Esophagus muscularis mucosa (tissue), 4 donors: ENCODE results near the gene PNPLA3. TPM values are rescaled to one million over a fixed set of nuclear protein-coding genes. Genes with fewer than 3 reads are reported as not detected.

Experiments used
- DNase-seq: peaks from one replicate; pipeline ENCODE4 v3.0.0-alpha.2; 2017; ENCODE audit errors: extremely low spot score
- H3K27ac ChIP-seq, 4 donors: fragments of 200-600 bp; sonication (generic); replicated peaks in 1 of 4; 1 replicate in 3 of 4; 2 replicates in 1 of 4; pipeline ENCODE4 v1.5.1; 2016 to 2019; ENCODE audit warnings: mild to moderate bottlenecking in 1 of 4
- H3K27me3 ChIP-seq, 4 donors: fragments of 200-600 bp; sonication (generic); one replicate each; pipeline versions ENCODE4 v1.5.1 to v1.6.0; 2016 to 2019
- H3K36me3 ChIP-seq, 4 donors: fragments of 200-600 bp; sonication (generic); one replicate each; pipeline ENCODE4 v1.5.1; 2016 to 2019
- H3K4me1 ChIP-seq, 4 donors: fragments of 200-600 bp; sonication (generic); one replicate each; pipeline ENCODE4 v1.5.1; 2016 to 2019
- H3K4me3 ChIP-seq, 4 donors: fragments of 200-600 bp; sonication (generic); 1 replicate in 2 of 4; 2 replicates in 2 of 4; pipeline ENCODE4 v1.5.1; 2016 to 2019; ENCODE audit warnings: mild to moderate bottlenecking in 4 of 4, moderate library complexity in 1 of 4
- H3K9me3 ChIP-seq, 4 donors: fragments of 200-600 bp; sonication (generic); 1 replicate in 3 of 4; 2 replicates in 1 of 4; pipeline ENCODE4 v1.5.1; 2016 to 2019
- EP300 ChIP-seq: sonication (generic); formaldehyde crosslinking; IDR thresholded peaks from one replicate; pipeline ENCODE4 v1.6.1; 2017; ENCODE audit warnings: antibody characterized with exemption
- POLR2A ChIP-seq: fragments of 450-650 bp; IDR thresholded peaks from one replicate; pipeline ENCODE4 v1.6.1; 2017; ENCODE audit warnings: antibody characterized with exemption, moderate library complexity, mild to moderate bottlenecking, low read depth
- POLR2AphosphoS5 ChIP-seq, 2 donors: sonication (generic); formaldehyde crosslinking; IDR thresholded peaks; one replicate each; pipeline ENCODE4 v1.6.1; 2017; ENCODE audit warnings: antibody characterized with exemption in 2 of 2
- WGBS: methylation state at CpG from one replicate; pipeline ENCODE4 v1.1.5; 2018; 5-methylcytosine and 5-hydroxymethylcytosine counted together
- intact Hi-C: fragments of 100-400 bp; cut with DNase I; formaldehyde crosslinking; loops from one replicate; pipeline ENCODE4 v1.15.1; 2023
- total RNA-seq, 4 donors: library from RNA; depleted of rRNA; stranded (reverse); fragments of >200 nt; gene quantifications; one replicate each; pipeline versions ENCODE4 v1.1.0 to v1.2.1, GENCODE V29; 2016
- TF ChIP-seq, protein P1 (sequence below), 3 experiments: fragments of 200-600 bp in 2 of 3; fragments of 450-650 bp in 1 of 3; sonication (generic) in 2 of 3; IDR thresholded peaks; one replicate each; pipeline ENCODE4 v1.5.1; 2017 to 2019; ENCODE audit warnings: antibody characterized with exemption in 3 of 3, mild to moderate bottlenecking in 2 of 3, moderate library complexity in 1 of 3

Gene PNPLA3
- total RNA-seq, 4 donors from 2014 or later, result 0.39 TPM; not detected in 3

DNA sequence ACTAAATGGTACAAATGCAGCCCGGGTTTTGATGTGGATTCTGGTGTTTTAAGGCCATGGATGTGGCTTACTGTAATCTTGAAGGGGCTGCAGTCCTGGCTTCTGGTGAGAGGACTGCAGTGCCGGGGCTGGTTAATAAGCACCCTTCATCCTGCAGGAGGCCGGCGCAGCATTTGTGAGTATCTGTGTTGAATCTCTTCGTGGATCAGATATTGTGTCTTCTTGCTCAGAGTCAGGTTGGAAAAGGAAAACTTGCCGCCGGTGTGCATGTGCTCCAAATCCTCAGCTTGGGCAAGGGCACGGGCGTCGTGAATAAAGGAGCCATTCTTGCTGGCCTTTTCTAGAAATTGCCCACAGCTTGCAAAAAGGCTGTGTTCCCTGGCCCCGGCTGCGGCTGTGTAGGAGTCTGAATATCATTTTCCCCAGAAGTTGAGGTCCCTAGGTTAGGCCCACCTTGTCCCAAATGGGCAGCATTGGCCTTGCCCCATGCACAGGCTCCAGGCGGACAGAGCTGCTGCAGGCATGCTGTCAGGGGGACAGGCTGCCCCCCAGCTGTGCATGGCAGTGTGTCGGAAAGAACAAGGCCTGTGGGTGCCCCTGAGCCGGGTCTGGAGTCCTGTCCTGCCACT, 71.6 kb downstream of the PNPLA3 start:
- no peaks in the 10 kb centered on the region for H3K27me3 ChIP-seq
- DNase-seq, result no peak
- peaks cover 54 to 87% (median 71%) of the 10 kb centered on the region in 4 donors for H3K36me3 ChIP-seq
- TF ChIP-seq, protein P1, sequence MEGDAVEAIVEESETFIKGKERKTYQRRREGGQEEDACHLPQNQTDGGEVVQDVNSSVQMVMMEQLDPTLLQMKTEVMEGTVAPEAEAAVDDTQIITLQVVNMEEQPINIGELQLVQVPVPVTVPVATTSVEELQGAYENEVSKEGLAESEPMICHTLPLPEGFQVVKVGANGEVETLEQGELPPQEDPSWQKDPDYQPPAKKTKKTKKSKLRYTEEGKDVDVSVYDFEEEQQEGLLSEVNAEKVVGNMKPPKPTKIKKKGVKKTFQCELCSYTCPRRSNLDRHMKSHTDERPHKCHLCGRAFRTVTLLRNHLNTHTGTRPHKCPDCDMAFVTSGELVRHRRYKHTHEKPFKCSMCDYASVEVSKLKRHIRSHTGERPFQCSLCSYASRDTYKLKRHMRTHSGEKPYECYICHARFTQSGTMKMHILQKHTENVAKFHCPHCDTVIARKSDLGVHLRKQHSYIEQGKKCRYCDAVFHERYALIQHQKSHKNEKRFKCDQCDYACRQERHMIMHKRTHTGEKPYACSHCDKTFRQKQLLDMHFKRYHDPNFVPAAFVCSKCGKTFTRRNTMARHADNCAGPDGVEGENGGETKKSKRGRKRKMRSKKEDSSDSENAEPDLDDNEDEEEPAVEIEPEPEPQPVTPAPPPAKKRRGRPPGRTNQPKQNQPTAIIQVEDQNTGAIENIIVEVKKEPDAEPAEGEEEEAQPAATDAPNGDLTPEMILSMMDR (IDR thresholded peaks at IDR 0.05), result no peak
- TF ChIP-seq POLR2A, result no peak
- TF ChIP-seq EP300, result no peak
- TF ChIP-seq POLR2AphosphoS5 (IDR thresholded peaks at IDR 0.05), result no peak
- H3K4me3 ChIP-seq, result no peak overlapping the region
- intact Hi-C loops, result loop anchor here (2.0 to 10.0 kb wide), 3 partner anchors 86 to 340 kb away; no protein-coding TSS in a partner anchor
- H3K4me1 ChIP-seq, result peaks cover 0 to 18% (median 2%) of the 10 kb centered on the region in 4 donors
- H3K9me3 ChIP-seq, result no peaks in the 10 kb centered on the region
- H3K27ac ChIP-seq, result no peak overlapping the region
- 91% methylated on average over 14 of the region's 15 CpGs for WGBS

DNA sequence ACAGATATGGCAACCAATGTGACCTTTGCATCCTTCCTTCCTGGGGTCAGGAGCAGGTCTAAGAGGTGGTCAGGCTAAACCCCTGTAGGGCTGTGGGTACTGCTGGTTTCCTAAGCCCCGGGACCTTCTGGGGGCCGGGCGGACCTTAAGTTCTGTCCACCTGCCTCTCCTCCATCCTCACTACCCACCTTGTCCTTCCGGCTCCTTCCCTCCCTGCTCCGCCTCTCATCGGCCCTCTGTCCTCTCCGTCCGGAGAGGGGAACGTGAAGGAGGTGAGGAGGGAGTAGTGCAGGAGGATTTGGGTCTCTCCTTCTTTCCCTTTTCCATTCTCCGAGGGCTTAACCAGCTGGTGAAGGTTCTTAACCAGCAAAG, 72.2 kb downstream of the PNPLA3 start:
- no peak for DNase-seq
- TF ChIP-seq POLR2A (no peak), EP300 (no peak), POLR2AphosphoS5 (IDR thresholded peaks at IDR 0.05) (no peak)
- TF ChIP-seq, protein P1 (IDR thresholded peaks at IDR 0.05), result no peak
- H3K9me3 ChIP-seq, result no peaks in the 10 kb centered on the region
- H3K36me3 ChIP-seq, result peaks cover 49 to 81% (median 65%) of the 10 kb centered on the region in 4 donors
- H3K4me1 ChIP-seq, result peaks cover 0 to 18% (median 2%) of the 10 kb centered on the region in 4 donors
- intact Hi-C loops, result loop anchor here (2.0 to 10.0 kb wide), 3 partner anchors 85 to 339 kb away; no protein-coding TSS in a partner anchor
- peak overlapping the region in 3 of 4 donors; percentile 11 to 37 (median 23) for H3K4me3 ChIP-seq
- H3K27me3 ChIP-seq, result no peaks in the 10 kb centered on the region
- H3K27ac ChIP-seq, result no peak overlapping the region
- 61% methylated on average over 10 of the region's 10 CpGs for WGBS

DNA sequence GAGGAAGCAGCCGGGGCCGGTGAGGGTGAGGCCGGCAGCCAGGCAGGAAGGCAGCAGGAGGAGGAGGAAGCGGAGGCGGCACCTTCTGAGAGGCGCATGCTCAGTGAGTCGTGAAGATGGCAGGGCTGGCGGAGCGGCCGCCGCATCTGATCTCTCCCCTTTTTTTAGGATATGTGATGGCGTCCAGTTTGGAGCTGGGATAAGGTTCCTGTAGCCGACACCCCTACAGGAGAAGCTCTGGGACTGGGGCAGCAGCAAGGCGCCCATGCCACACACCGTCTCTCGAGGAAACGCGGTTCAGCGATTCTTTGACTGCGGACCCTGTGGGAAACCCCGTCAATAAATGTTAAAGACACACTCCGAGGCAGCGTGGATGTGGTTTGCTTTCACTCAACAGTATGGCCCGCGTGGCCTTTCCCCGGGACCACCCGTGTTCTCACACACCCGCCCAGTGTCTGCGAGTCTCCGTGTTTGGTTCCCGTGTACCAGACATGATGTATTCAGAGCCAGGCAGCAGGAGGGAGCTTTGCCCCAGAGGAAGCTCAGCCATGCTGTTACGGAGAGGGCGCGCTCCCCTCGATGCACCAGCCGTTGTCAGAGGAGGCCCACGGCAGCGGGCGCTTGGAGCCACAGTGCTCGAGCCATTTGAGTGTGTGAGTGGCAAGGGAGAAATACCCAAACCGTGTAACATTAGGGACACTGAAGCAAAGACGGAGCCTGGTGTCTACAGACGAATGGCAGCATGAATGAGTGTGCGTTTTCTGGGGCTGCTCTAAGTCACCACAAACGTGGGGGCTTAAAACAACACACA, 72.8 kb downstream of the PNPLA3 start:
- Histone ChIP-seq H3K27ac (no peak overlapping the region), H3K4me1 (peaks cover 0 to 18% (median 2%) of the 10 kb centered on the region in 4 donors), H3K4me3 (peak overlapping the region in 3 of 4 donors; percentile 11 to 37 (median 23)), H3K36me3 (peaks cover 47 to 75% (median 59%) of the 10 kb centered on the region in 4 donors), H3K27me3 (no peaks in the 10 kb centered on the region), H3K9me3 (no peaks in the 10 kb centered on the region)
- WGBS, result 86% methylated on average over 38 of the region's 45 CpGs
- TF ChIP-seq EP300 (no peak), POLR2A (no peak), POLR2AphosphoS5 (IDR thresholded peaks at IDR 0.05) (peak in 1 of 2 donors; percentile 21)
- TF ChIP-seq, protein P1 (IDR thresholded peaks at IDR 0.05), result no peak
- intact Hi-C loops, result loop anchor here (10.0 kb wide), 2 partner anchors 158 to 338 kb away; no protein-coding TSS in a partner anchor
- DNase-seq, result no peak

DNA sequence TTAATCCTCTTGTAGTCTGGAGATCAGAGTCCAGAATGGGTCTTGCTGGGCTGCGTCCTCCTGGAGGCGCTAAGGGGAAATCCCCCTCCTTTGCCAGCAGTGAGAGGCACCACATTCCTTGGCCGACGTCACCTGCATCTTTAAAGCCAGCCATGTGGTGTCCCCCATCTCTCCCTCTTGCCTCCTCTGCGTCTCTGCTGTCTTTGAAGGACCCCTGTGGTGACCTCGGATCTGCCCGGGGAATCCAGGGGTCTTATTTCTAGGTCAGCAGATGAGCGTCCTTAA, 73.3 kb downstream of the PNPLA3 start:
- H3K4me1 ChIP-seq, result peaks cover 0 to 18% (median 2%) of the 10 kb centered on the region in 4 donors
- H3K4me3 ChIP-seq, result no peak overlapping the region
- no peaks in the 10 kb centered on the region for H3K27me3 ChIP-seq
- H3K36me3 ChIP-seq, result peaks cover 41 to 69% (median 54%) of the 10 kb centered on the region in 4 donors
- 70% methylated on average over 7 of the region's 8 CpGs for whole genome bisulfite sequencing
- no peak overlapping the region for H3K27ac ChIP-seq
- TF ChIP-seq EP300, result no peak
- no peak for DNase-seq
- H3K9me3 ChIP-seq, result no peaks in the 10 kb centered on the region
- intact Hi-C loops, result loop anchor here (10.0 kb wide), 2 partner anchors 158 to 338 kb away; no protein-coding TSS in a partner anchor

Other genes starting within 250 kb of the PNPLA3 start
- 1 to 10 TPM; 1.2 to 4.0 (median 3.0) TPM for gene EFCAB6, start 111.5 kb upstream of the PNPLA3 start, total RNA-seq
- gene SULT4A1, start 61.3 kb upstream of the PNPLA3 start, total RNA-seq, result 1 to 10 TPM; 1.0 to 1.3 (median 1.3) TPM
- not detected for gene PNPLA5, start 31.8 kb upstream of the PNPLA3 start, total RNA-seq
- 10 to 100 TPM; 21.6 to 28.6 (median 27.2) TPM for gene SAMM50, start 31.6 kb downstream of the PNPLA3 start, total RNA-seq
- 100 to 1,000 TPM in 1 of 4 donors, 10 to 100 TPM in 3; 22.0 to 107 (median 45.5) TPM for gene PARVB, start 100.5 kb downstream of the PNPLA3 start, total RNA-seq